Measurements from ENCODE around the gene TXNDC12. TPM values are rescaled to one million over a fixed set of nuclear protein-coding genes. Genes with fewer than 3 reads are reported as not detected.
A peak's percentile ranks its signal among the peaks of the same experiment; 100 is the strongest.

The TXNDC12 gene
- total RNA-seq, 1 donor from 2014 or later, result 44.8 TPM

- intact Hi-C loops (cut with DNase I), result no loop called here
- no peak overlapping the region for H3K4me3 ChIP-seq
- peak; percentile 98 for ATAC-seq
- H3K4me1 ChIP-seq, result no peaks in the 10 kb centered on the region
- peak; percentile 93 for TF ChIP-seq CTCF (IDR thresholded peaks at IDR 0.05)
- no peak overlapping the region for H3K27ac ChIP-seq
- no peak for DNase-seq
- H3K27me3 ChIP-seq, result peaks cover 30% of the 10 kb centered on the region
- no peaks in the 10 kb centered on the region for H3K9me3 ChIP-seq
- no peaks in the 10 kb centered on the region for H3K36me3 ChIP-seq
Measured at GRCh38 chr1:52002038-52002917, 52.7 kb downstream of the TXNDC12 start.

- Histone ChIP-seq H3K36me3 (no peaks in the 10 kb centered on the region), H3K9me3 (no peaks in the 10 kb centered on the region), H3K27me3 (peaks cover 21% of the 10 kb centered on the region), H3K27ac (no peak overlapping the region), H3K4me3 (no peak overlapping the region), H3K4me1 (no peaks in the 10 kb centered on the region)
- TF ChIP-seq CTCF (IDR thresholded peaks at IDR 0.05), result no peak
- DNase-seq, result no peak
- no peak for ATAC-seq
- intact Hi-C loops (cut with DNase I), result no loop called here
Measured at GRCh38 chr1:51998701-51999100, 56.3 kb downstream of the TXNDC12 start.

- no peak overlapping the region for H3K27ac ChIP-seq
- intact Hi-C loops (cut with DNase I), result no loop called here
- no peak for ATAC-seq
- no peaks in the 10 kb centered on the region for H3K36me3 ChIP-seq
- H3K4me1 ChIP-seq, result no peaks in the 10 kb centered on the region
- no peak overlapping the region for H3K4me3 ChIP-seq
- DNase-seq, result no peak
- TF ChIP-seq CTCF (IDR thresholded peaks at IDR 0.05), result no peak
- no peaks in the 10 kb centered on the region for H3K9me3 ChIP-seq
- peaks cover 20% of the 10 kb centered on the region for H3K27me3 ChIP-seq
Measured at GRCh38 chr1:51997974-51998382, 57.0 kb downstream of the TXNDC12 start.

GRCh38 chr1:51990478-51990965 is 64.5 kb downstream of the TXNDC12 start, which contains the start of gene RAB3B:
Gene RAB3B, minus strand, starts transcription at chr1:51990700. Its CDS starts 13,583 bp downstream, at chr1:51977117.
- TF ChIP-seq CTCF (IDR thresholded peaks at IDR 0.05), result no peak
- H3K4me1 ChIP-seq, result no peaks in the 10 kb centered on the region
- H3K27ac ChIP-seq, result no peak within 1 kb of the TSS
- H3K36me3 ChIP-seq, result no peaks in the 10 kb centered on the region
- ATAC-seq (peak; percentile 92), DNase-seq (peak; percentile 84)
- intact Hi-C loops (cut with DNase I), result no loop called here
- H3K9me3 ChIP-seq, result no peaks in the 10 kb centered on the region
- peaks cover 48% of the 10 kb centered on the region for H3K27me3 ChIP-seq
- peak within 1 kb of the TSS; percentile 39 for H3K4me3 ChIP-seq

GRCh38 chr1:51989582-51990477 is 65.2 kb downstream of the TXNDC12 start:
- intact Hi-C loops (cut with DNase I), result no loop called here
- DNase-seq (no peak), ATAC-seq (no peak)
- Histone ChIP-seq H3K9me3 (no peaks in the 10 kb centered on the region), H3K4me3 (peak overlapping the region; percentile 39), H3K27ac (no peak overlapping the region), H3K4me1 (no peaks in the 10 kb centered on the region), H3K27me3 (peaks cover 44% of the 10 kb centered on the region), H3K36me3 (no peaks in the 10 kb centered on the region)
- TF ChIP-seq CTCF (IDR thresholded peaks at IDR 0.05), result no peak
